Measurements from ENCODE around the gene LRRC3. TPM values are rescaled to one million over a fixed set of nuclear protein-coding genes. Genes with fewer than 3 reads are reported as not detected.

The LRRC3 gene
- polyA plus RNA-seq, 3 donors: 4.6 to 5.6 (median 5.2) TPM

GRCh38 chr21:44420416-44421205, 34.7 kb upstream of the LRRC3 start:
- no peak for DNase-seq

GRCh38 chr21:44421901-44422840, 33.1 kb upstream of the LRRC3 start:
- no peak for DNase-seq

- no peak for DNase-seq
Measured at GRCh38 chr21:44423312-44423821, 31.9 kb upstream of the LRRC3 start.

GRCh38 chr21:44423941-44424607, 31.2 kb upstream of the LRRC3 start:
- no peak for DNase-seq

GRCh38 chr21:44424608-44425306, 30.6 kb upstream of the LRRC3 start:
- peak; percentile 11 for DNase-seq

GRCh38 chr21:44425307-44425894, 29.9 kb upstream of the LRRC3 start:
- no peak for DNase-seq

GRCh38 chr21:44425895-44426662, 29.2 kb upstream of the LRRC3 start:
- DNase-seq: no peak

- DNase-seq: no peak
Measured at GRCh38 chr21:44426663-44427191, 28.6 kb upstream of the LRRC3 start.

GRCh38 chr21:44427241-44428120, 27.8 kb upstream of the LRRC3 start:
- DNase-seq: no peak

- DNase-seq: no peak
Measured at GRCh38 chr21:44428281-44428960, 26.9 kb upstream of the LRRC3 start.

GRCh38 chr21:44429894-44430293, 25.4 kb upstream of the LRRC3 start:
- DNase-seq: no peak

- no peak for DNase-seq
Measured at GRCh38 chr21:44431300-44431699, 24.0 kb upstream of the LRRC3 start.

GRCh38 chr21:44432841-44433790, 22.2 kb upstream of the LRRC3 start:
- DNase-seq: no peak

- no peak for DNase-seq
Measured at GRCh38 chr21:44433791-44434567, 21.3 kb upstream of the LRRC3 start.

GRCh38 chr21:44434568-44434925, 20.8 kb upstream of the LRRC3 start:
- DNase-seq: no peak

- no peak for DNase-seq
Measured at GRCh38 chr21:44434936-44435635, 20.2 kb upstream of the LRRC3 start.
